ENCODE data around the gene PRKAR1A.
"Not testable (repeated sequence)": the region's sequence is repeated elsewhere in the genome, so short reads cannot be mapped to it uniquely, and the experiment has no call there.

Gene PRKAR1A

DNA sequence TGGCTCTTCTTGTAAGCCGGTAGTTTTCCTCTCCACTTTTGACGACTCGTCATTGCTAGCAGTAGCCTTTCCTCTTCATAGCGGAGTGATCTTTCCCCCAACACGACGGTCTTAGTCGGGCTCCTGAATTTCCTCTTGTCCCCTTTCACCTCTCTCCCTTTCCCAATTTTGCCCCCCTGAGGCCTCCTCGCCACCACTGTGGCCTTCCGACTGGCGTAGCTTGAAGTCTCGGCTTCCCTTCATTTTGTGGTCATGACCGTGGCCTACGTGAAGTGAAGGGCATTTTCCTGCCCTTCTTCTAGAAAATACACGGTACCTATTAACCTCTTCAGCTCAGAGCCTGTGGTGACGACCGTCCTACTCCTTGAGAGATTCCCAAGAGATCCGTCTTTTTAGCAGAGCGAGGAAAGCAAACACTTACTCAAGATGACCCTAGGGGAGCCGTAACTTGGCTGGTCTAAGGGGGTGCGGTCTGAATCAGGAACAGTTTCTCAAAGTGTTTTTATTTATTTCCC lies 787 bp downstream of the PRKAR1A start:
- Histone ChIP-seq H3K27me3 (ENCODE audit: insufficient read depth, low read depth) (no peaks in the 10 kb centered on the region), H3K27ac (peak overlapping the region; percentile 93), H3K36me3 (ENCODE audit: insufficient read depth) (peaks cover 2% of the 10 kb centered on the region; the same call in 1 of the 2 replicates), H3K4me1 (ENCODE audit: low read depth, poor library complexity, severe bottlenecking) (peaks cover 23% of the 10 kb centered on the region), H2AFZ (ENCODE audit: low read depth) (peak overlapping the region; percentile 96), H3K9ac (peak overlapping the region; percentile 86), H3K4me3 (IDR thresholded peaks at IDR 0.05; ENCODE audit: insufficient read depth, low read depth, low read length) (peak overlapping the region; percentile 37), H3K4me2 (peak overlapping the region; percentile 68), H4K20me1 (ENCODE audit: insufficient read depth) (0 out of 2 replicates have a peak, but pooled peaks cover 18% of the 10 kb centered on the region), H3K79me2 (ENCODE audit: insufficient read depth, low read depth) (peaks cover 37% of the 10 kb centered on the region)
- TF ChIP-seq, protein P1, sequence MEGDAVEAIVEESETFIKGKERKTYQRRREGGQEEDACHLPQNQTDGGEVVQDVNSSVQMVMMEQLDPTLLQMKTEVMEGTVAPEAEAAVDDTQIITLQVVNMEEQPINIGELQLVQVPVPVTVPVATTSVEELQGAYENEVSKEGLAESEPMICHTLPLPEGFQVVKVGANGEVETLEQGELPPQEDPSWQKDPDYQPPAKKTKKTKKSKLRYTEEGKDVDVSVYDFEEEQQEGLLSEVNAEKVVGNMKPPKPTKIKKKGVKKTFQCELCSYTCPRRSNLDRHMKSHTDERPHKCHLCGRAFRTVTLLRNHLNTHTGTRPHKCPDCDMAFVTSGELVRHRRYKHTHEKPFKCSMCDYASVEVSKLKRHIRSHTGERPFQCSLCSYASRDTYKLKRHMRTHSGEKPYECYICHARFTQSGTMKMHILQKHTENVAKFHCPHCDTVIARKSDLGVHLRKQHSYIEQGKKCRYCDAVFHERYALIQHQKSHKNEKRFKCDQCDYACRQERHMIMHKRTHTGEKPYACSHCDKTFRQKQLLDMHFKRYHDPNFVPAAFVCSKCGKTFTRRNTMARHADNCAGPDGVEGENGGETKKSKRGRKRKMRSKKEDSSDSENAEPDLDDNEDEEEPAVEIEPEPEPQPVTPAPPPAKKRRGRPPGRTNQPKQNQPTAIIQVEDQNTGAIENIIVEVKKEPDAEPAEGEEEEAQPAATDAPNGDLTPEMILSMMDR (conservative IDR thresholded peaks at IDR 0.05; ENCODE audit: low read depth, low read length) = no peak

DNA sequence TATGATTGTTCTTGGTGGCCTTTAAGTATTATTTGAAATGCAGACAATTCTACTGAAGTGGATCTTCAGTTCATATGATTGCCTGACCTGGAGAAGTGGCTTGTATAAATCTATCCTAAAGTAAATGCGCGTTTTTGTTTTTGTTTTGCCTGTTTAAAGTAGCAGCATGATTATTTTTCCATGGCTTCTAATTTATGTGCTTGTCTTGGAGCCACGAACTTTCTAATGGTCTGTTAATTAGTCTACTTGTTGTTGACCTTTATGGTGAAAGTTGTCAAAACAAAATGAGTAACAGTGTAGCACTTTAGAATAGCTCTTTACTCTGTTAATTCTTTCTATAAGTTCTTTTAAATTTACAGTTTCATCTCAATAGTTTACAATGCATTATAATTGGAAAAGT lies 1.7 kb downstream of the PRKAR1A start:
- H3K79me2 ChIP-seq (ENCODE audit: insufficient read depth, low read depth) = peaks cover 37% of the 10 kb centered on the region

DNA sequence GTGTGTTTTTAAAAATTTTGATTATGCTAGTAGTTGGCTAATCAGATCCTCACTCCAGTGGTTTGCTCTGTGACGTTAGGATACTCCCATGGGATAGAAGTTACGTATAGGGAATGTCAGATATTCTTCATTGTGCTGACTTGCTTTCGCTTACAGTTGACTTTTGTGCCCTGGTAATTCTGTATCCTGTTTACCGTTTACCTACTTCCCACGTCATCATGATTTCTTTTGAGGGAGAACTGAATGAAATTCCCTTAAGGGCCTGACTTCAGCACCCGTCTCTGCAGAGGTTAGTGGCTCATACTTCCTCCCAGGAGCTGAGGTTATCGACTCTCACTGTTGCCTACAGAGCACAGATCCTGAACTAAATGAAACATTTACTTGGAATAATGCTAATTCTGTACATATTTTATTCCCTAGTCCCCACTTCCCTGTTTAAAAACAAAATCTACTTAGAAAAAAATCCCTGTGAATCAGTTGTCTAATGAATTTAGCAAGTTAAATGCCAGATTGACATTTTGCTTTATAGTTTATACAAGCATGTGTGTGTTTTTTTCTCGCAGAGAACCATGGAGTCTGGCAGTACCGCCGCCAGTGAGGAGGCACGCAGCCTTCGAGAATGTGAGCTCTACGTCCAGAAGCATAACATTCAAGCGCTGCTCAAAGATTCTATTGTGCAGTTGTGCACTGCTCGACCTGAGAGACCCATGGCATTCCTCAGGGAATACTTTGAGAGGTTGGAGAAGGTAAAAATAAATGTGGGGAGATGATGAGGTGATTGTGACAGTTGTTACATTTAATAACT lies 2.8 kb downstream of the PRKAR1A start:
- Histone ChIP-seq H3K27ac (no peak overlapping the region), H3K4me1 (ENCODE audit: low read depth, poor library complexity, severe bottlenecking) (peaks cover 23% of the 10 kb centered on the region), H3K79me2 (ENCODE audit: insufficient read depth, low read depth) (peaks cover 37% of the 10 kb centered on the region), H3K27me3 (ENCODE audit: insufficient read depth, low read depth) (no peaks in the 10 kb centered on the region), H3K4me2 (peak overlapping the region; percentile 68; the same call in 1 of the 2 replicates), H4K20me1 (ENCODE audit: insufficient read depth) (0 out of 2 replicates have a peak, but pooled peaks cover 18% of the 10 kb centered on the region), H3K4me3 (IDR thresholded peaks at IDR 0.05; ENCODE audit: insufficient read depth, low read depth, low read length) (no peak overlapping the region), H3K9ac (no peak overlapping the region), H3K36me3 (ENCODE audit: insufficient read depth) (peaks cover 2% of the 10 kb centered on the region; the same call in 1 of the 2 replicates), H2AFZ (ENCODE audit: low read depth) (no peak overlapping the region)
- TF ChIP-seq, protein P1 (conservative IDR thresholded peaks at IDR 0.05; ENCODE audit: low read depth, low read length) = no peak

More for the DNA sequence above, 1.7 kb downstream of the PRKAR1A start:
- Histone ChIP-seq H3K36me3 (ENCODE audit: insufficient read depth) (peaks cover 2% of the 10 kb centered on the region; the same call in 1 of the 2 replicates), H2AFZ (ENCODE audit: low read depth) (no peak overlapping the region), H3K4me2 (peak overlapping the region; percentile 68), H3K4me3 (IDR thresholded peaks at IDR 0.05; ENCODE audit: insufficient read depth, low read depth, low read length) (no peak overlapping the region), H3K9ac (peak overlapping the region; percentile 86; the same call in 1 of the 2 replicates), H4K20me1 (ENCODE audit: insufficient read depth) (0 out of 2 replicates have a peak, but pooled peaks cover 18% of the 10 kb centered on the region), H3K27me3 (ENCODE audit: insufficient read depth, low read depth) (no peaks in the 10 kb centered on the region), H3K4me1 (ENCODE audit: low read depth, poor library complexity, severe bottlenecking) (peaks cover 23% of the 10 kb centered on the region), H3K27ac (no peak overlapping the region)
- TF ChIP-seq, protein P1 (conservative IDR thresholded peaks at IDR 0.05; ENCODE audit: low read depth, low read length) = no peak

DNA sequence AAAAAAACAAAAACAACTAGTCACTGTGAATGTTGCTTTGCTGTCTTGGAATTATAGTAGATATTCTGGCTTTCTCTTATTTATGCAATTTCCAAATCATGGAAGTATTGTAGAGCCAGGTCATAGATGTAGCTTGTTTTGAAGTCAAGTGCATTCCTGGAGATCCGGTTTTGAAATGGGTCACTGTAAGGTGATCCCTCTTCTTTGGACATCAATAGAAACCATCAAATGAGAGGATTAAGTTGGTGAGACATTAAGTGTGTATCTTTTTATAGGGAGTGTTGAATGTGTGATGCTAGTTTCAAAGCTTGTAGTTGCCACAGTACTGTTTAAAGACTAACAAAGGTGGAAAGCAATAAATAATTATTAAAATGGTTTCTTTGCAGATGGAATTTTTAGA lies 4.5 kb downstream of the PRKAR1A start:
- H4K20me1 ChIP-seq (ENCODE audit: insufficient read depth) = 0 out of 2 replicates have a peak, but pooled peaks cover 18% of the 10 kb centered on the region
- no peak overlapping the region for H3K27ac ChIP-seq
- TF ChIP-seq, protein P1 (conservative IDR thresholded peaks at IDR 0.05; ENCODE audit: low read depth, low read length) = no peak
- H2AFZ ChIP-seq (ENCODE audit: low read depth) = no peak overlapping the region
- no peak overlapping the region for H3K9ac ChIP-seq
- no peaks in the 10 kb centered on the region for H3K27me3 ChIP-seq (ENCODE audit: insufficient read depth, low read depth)
- no peak overlapping the region for H3K4me2 ChIP-seq
- H3K79me2 ChIP-seq (ENCODE audit: insufficient read depth, low read depth) = peaks cover 37% of the 10 kb centered on the region
- H3K4me3 ChIP-seq (IDR thresholded peaks at IDR 0.05; ENCODE audit: insufficient read depth, low read depth, low read length) = no peak overlapping the region
- peaks cover 16% of the 10 kb centered on the region for H3K4me1 ChIP-seq (ENCODE audit: low read depth, poor library complexity, severe bottlenecking)
- peaks cover 2% of the 10 kb centered on the region; the same call in 1 of the 2 replicates for H3K36me3 ChIP-seq (ENCODE audit: insufficient read depth)

DNA sequence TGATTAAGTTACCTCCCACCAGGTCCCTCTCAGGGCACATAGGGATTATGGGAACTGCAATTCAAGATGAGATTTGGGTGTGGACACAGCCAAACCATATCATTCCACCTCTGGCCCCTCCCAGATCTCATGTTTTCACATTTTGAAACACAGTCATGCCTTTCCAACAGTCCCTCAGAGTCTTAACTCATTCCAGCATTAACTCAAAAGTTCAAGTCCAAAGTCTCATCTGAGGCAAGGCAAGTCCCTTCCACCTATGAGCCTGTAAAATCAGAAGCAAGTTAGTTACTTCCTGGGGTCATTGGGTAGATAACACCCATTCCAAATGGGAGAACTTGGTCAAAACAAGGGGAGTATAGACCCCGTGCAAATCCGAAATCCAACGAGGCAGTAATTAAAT lies 5.4 kb downstream of the PRKAR1A start:
- H3K27me3 ChIP-seq (ENCODE audit: insufficient read depth, low read depth); H3K36me3 ChIP-seq (ENCODE audit: insufficient read depth); H2AFZ ChIP-seq (ENCODE audit: low read depth); H3K9ac ChIP-seq; H3K4me2 ChIP-seq; H3K4me3 ChIP-seq (IDR thresholded peaks at IDR 0.05; ENCODE audit: insufficient read depth, low read depth, low read length); H3K27ac ChIP-seq: not testable (repeated sequence)
- Histone ChIP-seq H3K79me2 (ENCODE audit: insufficient read depth, low read depth) (peaks cover 36% of the 10 kb centered on the region), H4K20me1 (ENCODE audit: insufficient read depth) (0 out of 2 replicates have a peak, but pooled peaks cover 18% of the 10 kb centered on the region), H3K4me1 (ENCODE audit: low read depth, poor library complexity, severe bottlenecking) (peaks cover 16% of the 10 kb centered on the region)

All from KMS-11 (cell line).